Natural killer cell (primary cell): Measurements from ENCODE around the gene CCDC81. TPM values are rescaled to one million over a fixed set of nuclear protein-coding genes. Genes with fewer than 3 reads are reported as not detected.

Experiments used
- ATAC-seq, 3 donors: fragments of 150-1000 bp in 2 of 3; fragments of 200-7000 bp in 1 of 3; cut with Tn5 transposase; 1 replicate in 1 of 3; 2 replicates in 2 of 3; pipeline ENCODE4 v1.10.0; 2021; ENCODE audit warnings: mild to moderate bottlenecking in 2 of 3, moderate library complexity in 2 of 3
- DNase-seq, 2 donors: peaks; one replicate each; pipeline versions ENCODE4 v3.0.0 to v3.0.0-alpha.2; 2013 to 2021; ENCODE audit warnings: mixed read lengths in 1 of 2
- H3K27ac ChIP-seq: one replicate; pipeline ENCODE4 v1.5.1; 2013; ENCODE audit warnings: mild to moderate bottlenecking, low read length
- H3K27me3 ChIP-seq: one replicate; pipeline ENCODE4 v1.6.1; 2013; ENCODE audit warnings: low read length; ENCODE audit not compliant: control insufficient read depth, insufficient read depth
- H3K36me3 ChIP-seq: one replicate; pipeline ENCODE4 v1.6.1; 2013; ENCODE audit warnings: low read length; ENCODE audit not compliant: control insufficient read depth, insufficient read depth
- H3K4me1 ChIP-seq: one replicate; pipeline ENCODE4 v1.6.1; 2013; ENCODE audit warnings: low read length; ENCODE audit not compliant: control insufficient read depth, insufficient read depth
- H3K4me3 ChIP-seq: one replicate; pipeline ENCODE4 v1.5.1; 2013; ENCODE audit warnings: low read length
- H3K9me3 ChIP-seq: one replicate; pipeline ENCODE4 v1.6.1; 2013; ENCODE audit warnings: low read length; ENCODE audit not compliant: control insufficient read depth, insufficient read depth
- H3K27ac Mint-ChIP-seq, 2 donors: one replicate each; pipeline ENCODE4 v1.8.0; 2022; ENCODE audit warnings: mild to moderate bottlenecking in 2 of 2, mixed read lengths in 2 of 2, moderate library complexity in 1 of 2
- H3K27me3 Mint-ChIP-seq, 2 donors: one replicate each; pipeline ENCODE4 v1.8.0; 2022; ENCODE audit warnings: low read depth in 2 of 2, mixed read lengths in 2 of 2
- H3K36me3 Mint-ChIP-seq: one replicate; pipeline ENCODE4 v1.8.0; 2022; ENCODE audit warnings: mixed read lengths
- H3K4me1 Mint-ChIP-seq, 2 donors: one replicate each; pipeline ENCODE4 v1.8.0; 2022; ENCODE audit warnings: mixed read lengths in 2 of 2
- H3K4me3 Mint-ChIP-seq: one replicate; pipeline ENCODE4 v1.8.0; 2022; ENCODE audit warnings: mild to moderate bottlenecking, moderate library complexity, mixed read lengths
- H3K9me3 Mint-ChIP-seq, 2 donors: one replicate each; pipeline ENCODE4 v1.8.0; 2022; ENCODE audit warnings: mixed read lengths in 2 of 2
- CTCF ChIP-seq: fragments of 200-600 bp; IDR thresholded peaks from one replicate; pipeline ENCODE4 v1.8.0; 2022; ENCODE audit warnings: antibody characterized with exemption
- WGBS: methylation state at CpG from one replicate; pipeline ENCODE4 v1.1.7; 2013; ENCODE audit warnings: missing lambda C conversion rate; ENCODE audit not compliant: insufficient coverage; 5-methylcytosine and 5-hydroxymethylcytosine counted together
- intact Hi-C: fragments of 100-400 bp; cut with micrococcal nuclease; formaldehyde crosslinking; loops from one replicate; pipeline ENCODE4 v1.14.2; 2022
- total RNA-seq, 4 donors: library from RNA; stranded (reverse); fragments of 120-200 nt in 1 of 4; gene quantifications; one replicate each; pipeline versions ENCODE4 v1.2.3 to v1.2.4, GENCODE V29; 2013 to 2022

CCDC81 gene
- total RNA-seq, 3 donors from 2014 or later (not counting 1 experiment from before 2014, with no cell fraction given), result 0.64 to 0.90 (median 0.77) TPM

DNA sequence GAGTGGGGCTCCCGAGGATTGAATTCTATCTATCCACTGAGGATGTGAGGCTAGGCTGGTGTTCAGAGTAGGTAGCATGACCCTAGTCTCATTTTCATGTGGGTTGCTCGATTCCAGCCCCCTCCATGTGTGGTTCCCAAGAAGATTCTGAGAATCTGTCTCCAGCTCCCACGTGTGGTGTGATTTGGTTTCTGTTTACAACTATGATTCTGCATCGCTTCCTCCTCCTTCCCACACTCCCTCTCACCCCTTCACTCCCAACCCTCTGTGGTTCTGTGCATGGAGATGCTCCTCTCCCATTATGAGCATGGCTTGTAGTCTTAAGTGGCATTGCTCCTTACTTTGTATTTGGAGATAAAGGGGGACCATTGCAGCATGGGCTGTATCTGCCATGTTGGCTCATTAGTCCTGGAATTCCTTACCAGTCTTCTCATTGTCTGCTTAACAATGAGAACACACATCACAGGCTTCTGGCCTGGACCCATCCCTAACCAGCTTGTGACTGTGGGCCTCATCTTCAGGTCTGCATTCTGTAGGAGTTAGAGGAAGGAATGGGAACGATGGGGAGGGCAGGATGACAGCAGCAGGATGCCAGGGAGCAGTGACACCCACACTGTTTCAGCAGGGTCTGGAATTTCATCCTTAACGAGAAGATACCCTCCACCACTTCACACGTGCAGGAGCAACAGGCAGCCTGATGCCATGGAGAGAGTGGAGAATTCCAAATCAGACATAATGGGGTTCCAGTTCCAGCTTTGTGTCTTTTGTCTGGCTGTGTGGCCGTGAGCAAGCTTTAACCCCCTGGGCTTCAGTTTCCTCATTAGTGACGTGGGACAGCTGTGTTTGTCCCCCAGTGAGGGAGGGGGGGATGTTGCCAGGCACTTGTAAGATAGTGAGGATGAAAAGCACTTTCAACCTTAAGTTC lies 86.0 kb downstream of the CCDC81 start:
- H3K27me3 Mint-ChIP-seq, result peaks cover 8 to 19% of the 10 kb centered on the region in 2 donors
- no peaks in the 10 kb centered on the region for H3K36me3 Mint-ChIP-seq
- Histone ChIP-seq H3K4me1 (peaks cover 7% of the 10 kb centered on the region), H3K27me3 (no peaks in the 10 kb centered on the region), H3K4me3 (no peak overlapping the region), H3K27ac (no peak overlapping the region), H3K9me3 (no peaks in the 10 kb centered on the region), H3K36me3 (no peaks in the 10 kb centered on the region)
- TF ChIP-seq CTCF, result no peak
- no peaks in the 10 kb centered on the region for H3K9me3 Mint-ChIP-seq
- no peak for DNase-seq
- 75% methylated on average over 8 of the region's 9 CpGs for WGBS
- H3K4me1 Mint-ChIP-seq, result peaks cover 8% of the 10 kb centered on the region in 2 donors
- H3K27ac Mint-ChIP-seq, result no peak overlapping the region
- no peak for ATAC-seq
- intact Hi-C loops, result no loop called here
- H3K4me3 Mint-ChIP-seq, result no peak overlapping the region

- H3K4me1 ChIP-seq, result no peaks in the 10 kb centered on the region
- no peak overlapping the region for H3K27ac ChIP-seq
- no peaks in the 10 kb centered on the region for H3K27me3 ChIP-seq
- no peak for TF ChIP-seq CTCF
- H3K9me3 ChIP-seq, result no peaks in the 10 kb centered on the region
- Mint-ChIP-seq H3K4me1 (no peaks in the 10 kb centered on the region), H3K4me3 (no peak overlapping the region), H3K27me3 (peaks cover 0 to 11% of the 10 kb centered on the region in 2 donors), H3K36me3 (no peaks in the 10 kb centered on the region), H3K27ac (no peak overlapping the region), H3K9me3 (no peaks in the 10 kb centered on the region)
- ATAC-seq (no peak), DNase-seq (no peak)
- no peaks in the 10 kb centered on the region for H3K36me3 ChIP-seq
- no peak overlapping the region for H3K4me3 ChIP-seq
- WGBS, result 100% methylated on average over 1 of the region's 1 CpG
- intact Hi-C loops, result no loop called here
Measured at GRCh38 chr11:86461892-86462291, 87.2 kb downstream of the CCDC81 start.

- Histone ChIP-seq H3K27me3 (no peaks in the 10 kb centered on the region), H3K4me1 (no peaks in the 10 kb centered on the region), H3K27ac (no peak overlapping the region), H3K36me3 (no peaks in the 10 kb centered on the region), H3K4me3 (no peak overlapping the region), H3K9me3 (no peaks in the 10 kb centered on the region)
- intact Hi-C loops, result no loop called here
- no peak for TF ChIP-seq CTCF
- no peaks in the 10 kb centered on the region for H3K9me3 Mint-ChIP-seq
- H3K27ac Mint-ChIP-seq, result no peak overlapping the region
- DNase-seq (no peak), ATAC-seq (no peak)
- no peaks in the 10 kb centered on the region for H3K4me1 Mint-ChIP-seq
- no peaks in the 10 kb centered on the region for H3K36me3 Mint-ChIP-seq
- WGBS, result 71% methylated on average over 7 of the region's 7 CpGs
- peaks cover 0 to 9% of the 10 kb centered on the region in 2 donors for H3K27me3 Mint-ChIP-seq
- no peak overlapping the region for H3K4me3 Mint-ChIP-seq
Measured at GRCh38 chr11:86463120-86463519, 88.4 kb downstream of the CCDC81 start.
